Tibial nerve (tissue), 3 donors: Measurements from ENCODE around the gene WT1.

Experiments
- POLR2A ChIP-seq, 2 donors: fragments of 450-650 bp; IDR thresholded peaks; one replicate each; pipeline ENCODE4 v1.6.1; 2017; ENCODE audit warnings: antibody characterized with exemption in 2 of 2, mild to moderate bottlenecking in 2 of 2, moderate library complexity in 2 of 2
- TF ChIP-seq, protein P1 (sequence below), 5 experiments: fragments of 200-600 bp in 3 of 5; fragments of 450-650 bp in 2 of 5; sonication (generic) in 3 of 5; IDR thresholded peaks; one replicate each; pipeline ENCODE4 v1.5.1; 2016 to 2019; ENCODE audit warnings: antibody characterized with exemption in 5 of 5, mild to moderate bottlenecking in 3 of 5, moderate library complexity in 2 of 5

DNA sequence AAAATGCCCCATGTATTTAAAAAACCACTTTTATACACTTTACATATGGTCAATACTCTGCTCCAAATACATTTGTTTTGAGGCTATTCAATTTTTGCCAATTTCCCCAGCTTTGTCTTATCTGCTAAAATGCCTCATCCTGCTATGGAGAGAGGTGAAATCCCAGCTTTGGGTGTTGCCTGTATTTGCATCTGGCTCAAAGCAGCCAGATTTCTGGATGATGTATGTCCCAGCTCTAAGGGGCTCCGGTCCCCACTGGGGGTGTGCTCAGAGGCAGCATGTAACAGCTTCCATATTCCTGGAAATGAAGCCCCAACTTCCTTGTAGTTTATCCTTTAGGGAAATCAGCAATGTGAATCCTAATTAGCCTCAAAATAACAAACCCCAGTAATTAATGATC is 59.5 kb downstream of the WT1 start:
- TF ChIP-seq, protein P1, sequence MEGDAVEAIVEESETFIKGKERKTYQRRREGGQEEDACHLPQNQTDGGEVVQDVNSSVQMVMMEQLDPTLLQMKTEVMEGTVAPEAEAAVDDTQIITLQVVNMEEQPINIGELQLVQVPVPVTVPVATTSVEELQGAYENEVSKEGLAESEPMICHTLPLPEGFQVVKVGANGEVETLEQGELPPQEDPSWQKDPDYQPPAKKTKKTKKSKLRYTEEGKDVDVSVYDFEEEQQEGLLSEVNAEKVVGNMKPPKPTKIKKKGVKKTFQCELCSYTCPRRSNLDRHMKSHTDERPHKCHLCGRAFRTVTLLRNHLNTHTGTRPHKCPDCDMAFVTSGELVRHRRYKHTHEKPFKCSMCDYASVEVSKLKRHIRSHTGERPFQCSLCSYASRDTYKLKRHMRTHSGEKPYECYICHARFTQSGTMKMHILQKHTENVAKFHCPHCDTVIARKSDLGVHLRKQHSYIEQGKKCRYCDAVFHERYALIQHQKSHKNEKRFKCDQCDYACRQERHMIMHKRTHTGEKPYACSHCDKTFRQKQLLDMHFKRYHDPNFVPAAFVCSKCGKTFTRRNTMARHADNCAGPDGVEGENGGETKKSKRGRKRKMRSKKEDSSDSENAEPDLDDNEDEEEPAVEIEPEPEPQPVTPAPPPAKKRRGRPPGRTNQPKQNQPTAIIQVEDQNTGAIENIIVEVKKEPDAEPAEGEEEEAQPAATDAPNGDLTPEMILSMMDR (IDR thresholded peaks at IDR 0.05): no peak
- no peak for TF ChIP-seq POLR2A (IDR thresholded peaks at IDR 0.05)
